SU-DHL-6 (cell line): ENCODE data around the gene LRRC3.

Experiments used
- H2AFZ ChIP-seq: fragments of 200-600 bp; sonication (generic); 2 replicates; pipeline ENCODE4 v1.6.1; 2014; ENCODE audit warnings: low read depth, mild to moderate bottlenecking, moderate library complexity, mixed read lengths, antibody characterized with exemption, low read length; ENCODE audit not compliant: severe bottlenecking
- H3F3A ChIP-seq: fragments of 200-600 bp; shearing (Covaris generic); 2 replicates; pipeline ENCODE4 v1.6.0; 2016; ENCODE audit warnings: antibody characterized with exemption, mild to moderate bottlenecking; ENCODE audit not compliant: insufficient read depth
- H3K27ac ChIP-seq: fragments of 200-600 bp; sonication (generic); 2 replicates; pipeline ENCODE4 v1.5.1; 2016; ENCODE audit warnings: low read depth, mild to moderate bottlenecking, low read length, moderate library complexity, mixed read lengths
- H3K27me3 ChIP-seq: fragments of 200-600 bp; sonication (generic), shearing (Covaris generic); 2 replicates; pipeline ENCODE4 v1.6.0; 2014; ENCODE audit warnings: mild to moderate bottlenecking, low read length
- H3K36me3 ChIP-seq: fragments of 200-600 bp; sonication (generic); 2 replicates; pipeline ENCODE4 v1.6.1; 2014; ENCODE audit warnings: mild to moderate bottlenecking, low read length, mixed read lengths
- H3K4me2 ChIP-seq: fragments of 300-600, 200-600 bp; shearing (Covaris generic), sonication (generic); 2 replicates; pipeline ENCODE4 v1.6.0; 2014; ENCODE audit warnings: low read length, low read depth, mild to moderate bottlenecking; ENCODE audit not compliant: poor library complexity, severe bottlenecking
- H3K4me3 ChIP-seq: fragments of 200-600 bp; sonication (generic); 2 replicates; pipeline ENCODE4 v1.5.1; 2014; ENCODE audit warnings: antibody characterized with exemption, low read length, mild to moderate bottlenecking, mixed read lengths; ENCODE audit not compliant: insufficient read depth, poor library complexity, severe bottlenecking
- H3K79me2 ChIP-seq: fragments of 200-600 bp; sonication (generic); 2 replicates; pipeline ENCODE4 v1.6.1; 2014; ENCODE audit warnings: mild to moderate bottlenecking, low read length, moderate library complexity; ENCODE audit not compliant: insufficient read depth
- H3K9ac ChIP-seq: fragments of 200-600 bp; sonication (generic); 2 replicates; pipeline ENCODE4 v1.7.0; 2014; ENCODE audit warnings: mild to moderate bottlenecking, low read length
- H3K9me2 ChIP-seq: fragments of 200-600 bp; sonication (generic); replicated peaks from 2 replicates; pipeline ENCODE4 v1.6.1; 2014; ENCODE audit warnings: low read length; ENCODE audit not compliant: insufficient read depth
- H3K9me3 ChIP-seq: fragments of 200-600 bp; sonication (generic); 2 replicates; pipeline ENCODE4 v1.6.1; 2014; ENCODE audit warnings: low read length, mixed read lengths; ENCODE audit not compliant: insufficient read depth
- H4K20me1 ChIP-seq: fragments of 200-600 bp; sonication (generic); 2 replicates; pipeline ENCODE4 v1.6.1; 2014; ENCODE audit warnings: low read depth, mild to moderate bottlenecking, antibody characterized with exemption, low read length, moderate library complexity, mixed read lengths
- EZH2phosphoT487 ChIP-seq: fragments of 200-600 bp; sonication (generic), shearing (Covaris generic); conservative IDR thresholded peaks from 2 replicates; pipeline ENCODE4 v1.6.1; 2018; ENCODE audit warnings: mild to moderate bottlenecking, antibody characterized with exemption, low read length, moderate library complexity, mixed read lengths
- TF ChIP-seq, protein P1 (sequence below): fragments of 200-600 bp; sonication (generic); IDR thresholded peaks from one replicate; pipeline ENCODE4 v1.5.1; 2017; ENCODE audit warnings: antibody characterized with exemption, mild to moderate bottlenecking, low read length, moderate library complexity; ENCODE audit not compliant: insufficient read depth, poor library complexity, severe bottlenecking

LRRC3 gene

DNA sequence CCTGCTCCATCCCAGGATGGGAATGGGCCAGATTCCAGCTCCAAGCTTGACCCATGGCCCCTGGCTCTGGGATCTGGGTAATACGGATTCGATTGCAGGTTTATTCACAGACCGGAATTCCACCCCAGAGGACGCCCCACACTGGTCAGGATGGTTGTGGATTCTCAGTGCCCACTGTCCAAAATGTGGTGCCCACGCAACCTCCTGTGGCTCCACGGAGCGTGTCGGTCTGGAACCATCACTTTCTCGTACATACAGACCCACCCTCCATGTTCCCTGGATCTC, 53.1 kb downstream of the LRRC3 start:
- Histone ChIP-seq H3K27ac (no peak overlapping the region), H4K20me1 (no peaks in the 10 kb centered on the region), H3K4me2 (no peak overlapping the region), H3K27me3 (no peaks in the 10 kb centered on the region), H3K9ac (no peak overlapping the region), H3K9me2 (no peaks in the 10 kb centered on the region), H3K4me3 (no peak overlapping the region), H3K9me3 (no peaks in the 10 kb centered on the region), H3F3A (no peaks in the 10 kb centered on the region), H2AFZ (no peak overlapping the region), H3K36me3 (no peaks in the 10 kb centered on the region), H3K79me2 (no peaks in the 10 kb centered on the region)
- TF ChIP-seq, protein P1, sequence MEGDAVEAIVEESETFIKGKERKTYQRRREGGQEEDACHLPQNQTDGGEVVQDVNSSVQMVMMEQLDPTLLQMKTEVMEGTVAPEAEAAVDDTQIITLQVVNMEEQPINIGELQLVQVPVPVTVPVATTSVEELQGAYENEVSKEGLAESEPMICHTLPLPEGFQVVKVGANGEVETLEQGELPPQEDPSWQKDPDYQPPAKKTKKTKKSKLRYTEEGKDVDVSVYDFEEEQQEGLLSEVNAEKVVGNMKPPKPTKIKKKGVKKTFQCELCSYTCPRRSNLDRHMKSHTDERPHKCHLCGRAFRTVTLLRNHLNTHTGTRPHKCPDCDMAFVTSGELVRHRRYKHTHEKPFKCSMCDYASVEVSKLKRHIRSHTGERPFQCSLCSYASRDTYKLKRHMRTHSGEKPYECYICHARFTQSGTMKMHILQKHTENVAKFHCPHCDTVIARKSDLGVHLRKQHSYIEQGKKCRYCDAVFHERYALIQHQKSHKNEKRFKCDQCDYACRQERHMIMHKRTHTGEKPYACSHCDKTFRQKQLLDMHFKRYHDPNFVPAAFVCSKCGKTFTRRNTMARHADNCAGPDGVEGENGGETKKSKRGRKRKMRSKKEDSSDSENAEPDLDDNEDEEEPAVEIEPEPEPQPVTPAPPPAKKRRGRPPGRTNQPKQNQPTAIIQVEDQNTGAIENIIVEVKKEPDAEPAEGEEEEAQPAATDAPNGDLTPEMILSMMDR = no peak
- TF ChIP-seq EZH2phosphoT487 = no peak

DNA sequence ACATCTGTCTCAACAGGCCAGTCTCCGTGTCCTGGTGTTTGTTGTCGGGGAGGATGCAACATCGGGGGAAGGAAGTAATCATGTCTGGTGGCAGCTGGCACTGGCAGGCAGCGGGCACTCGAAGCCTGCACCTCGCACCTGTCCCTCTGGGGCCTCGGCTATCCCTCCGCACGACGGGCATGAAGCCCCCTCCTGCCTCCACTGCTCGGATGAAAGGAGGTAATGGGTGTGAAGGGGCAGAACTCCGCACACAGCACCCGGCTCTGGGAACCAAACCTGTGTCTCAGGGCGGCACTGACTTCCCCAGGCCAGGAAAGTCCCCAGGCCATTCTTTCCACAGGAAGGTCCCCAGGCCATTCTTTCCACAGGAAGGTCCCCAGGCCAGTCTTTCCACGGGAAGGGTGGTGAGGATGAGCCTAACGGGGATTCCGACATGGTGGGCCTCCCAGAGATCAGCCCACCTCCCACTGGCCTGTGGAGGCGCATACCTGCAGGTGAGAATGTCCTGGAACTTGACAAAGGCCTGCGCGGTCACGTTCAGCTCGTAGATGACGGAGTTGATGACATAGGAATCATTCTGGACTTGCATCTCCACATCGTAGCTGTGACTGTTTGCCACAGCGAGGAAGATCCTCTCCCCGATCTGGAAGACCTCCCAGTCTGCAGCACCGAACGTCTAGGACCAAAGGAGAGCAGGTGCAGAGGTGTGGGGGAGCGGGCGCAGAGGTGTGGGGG, 53.6 kb downstream of the LRRC3 start:
- no peak overlapping the region for H2AFZ ChIP-seq
- H3K9me3 ChIP-seq = no peaks in the 10 kb centered on the region
- H4K20me1 ChIP-seq = no peaks in the 10 kb centered on the region
- no peaks in the 10 kb centered on the region for H3K79me2 ChIP-seq
- no peak overlapping the region for H3K9ac ChIP-seq
- no peaks in the 10 kb centered on the region for H3K27me3 ChIP-seq
- H3F3A ChIP-seq = no peaks in the 10 kb centered on the region
- no peaks in the 10 kb centered on the region for H3K36me3 ChIP-seq
- no peaks in the 10 kb centered on the region for H3K9me2 ChIP-seq
- TF ChIP-seq, protein P1 = no peak
- no peak for TF ChIP-seq EZH2phosphoT487
- no peak overlapping the region for H3K4me2 ChIP-seq
- no peak overlapping the region for H3K4me3 ChIP-seq
- H3K27ac ChIP-seq = no peak overlapping the region

DNA sequence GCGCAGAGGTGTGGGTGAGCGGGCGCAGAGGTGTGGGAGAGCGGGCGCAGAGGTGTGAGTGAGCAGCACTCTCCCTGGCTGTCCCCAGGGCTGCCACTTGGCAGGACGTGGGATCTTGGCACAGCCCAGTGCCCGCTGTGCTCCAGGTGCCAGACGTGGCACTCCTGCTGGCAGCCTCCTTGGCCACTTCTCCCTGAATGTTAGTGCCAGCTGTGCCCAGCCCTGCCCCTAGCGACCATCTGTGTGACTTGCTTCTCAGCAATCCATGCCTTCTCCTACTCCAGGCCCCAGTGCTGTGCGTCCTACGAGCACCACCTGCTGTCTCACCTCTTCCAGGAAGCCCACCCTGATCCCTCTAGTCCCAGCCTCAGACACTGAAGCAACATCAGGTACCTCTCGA, 54.2 kb downstream of the LRRC3 start:
- H3K27ac ChIP-seq = no peak overlapping the region
- H3K36me3 ChIP-seq = no peaks in the 10 kb centered on the region
- TF ChIP-seq, protein P1 = no peak
- no peak for TF ChIP-seq EZH2phosphoT487
- H3K4me2 ChIP-seq = no peak overlapping the region
- H3K9me2 ChIP-seq = no peaks in the 10 kb centered on the region
- no peak overlapping the region for H2AFZ ChIP-seq
- no peaks in the 10 kb centered on the region for H3F3A ChIP-seq
- no peak overlapping the region for H3K9ac ChIP-seq
- no peaks in the 10 kb centered on the region for H4K20me1 ChIP-seq
- H3K9me3 ChIP-seq = no peaks in the 10 kb centered on the region
- H3K27me3 ChIP-seq = no peaks in the 10 kb centered on the region
- H3K4me3 ChIP-seq = no peak overlapping the region
- no peaks in the 10 kb centered on the region for H3K79me2 ChIP-seq
